Activated CD4-positive, CD25-positive, alpha-beta regulatory T cell treated with anti-CD3 and anti-CD28 coated beads, Interleukin-2, amount 50 U/mL, for 16 hours (primary cell): ENCODE data around the gene GUCY1A1.

Experiments
- DNase-seq: peaks from one replicate; pipeline ENCODE4 v3.0.0-alpha.2; 2020; ENCODE audit warnings: low read depth, low spot score

The GUCY1A1 gene

GRCh38 chr4:155692361-155692760 is 25.7 kb downstream of the GUCY1A1 start:
- no peak for DNase-seq

GRCh38 chr4:155693015-155693663 is 26.5 kb downstream of the GUCY1A1 start:
- no peak for DNase-seq

GRCh38 chr4:155694100-155694785 is 27.6 kb downstream of the GUCY1A1 start:
- no peak for DNase-seq

GRCh38 chr4:155696226-155696625 is 29.6 kb downstream of the GUCY1A1 start:
- DNase-seq, result no peak

GRCh38 chr4:155696726-155697125 is 30.1 kb downstream of the GUCY1A1 start:
- no peak for DNase-seq

- DNase-seq, result no peak
Observed at GRCh38 chr4:155701827-155702226, 35.2 kb downstream of the GUCY1A1 start.

GRCh38 chr4:155703486-155704247 is 37.0 kb downstream of the GUCY1A1 start:
- DNase-seq, result no peak

- no peak for DNase-seq
Observed at GRCh38 chr4:155704841-155705404, 38.3 kb downstream of the GUCY1A1 start.

GRCh38 chr4:155705664-155706063 is 39.0 kb downstream of the GUCY1A1 start:
- DNase-seq, result no peak

GRCh38 chr4:155706147-155706546 is 39.5 kb downstream of the GUCY1A1 start:
- no peak for DNase-seq

- no peak for DNase-seq
Observed at GRCh38 chr4:155707251-155707650, 40.6 kb downstream of the GUCY1A1 start.

- no peak for DNase-seq
Observed at GRCh38 chr4:155708782-155709181, 42.1 kb downstream of the GUCY1A1 start.

GRCh38 chr4:155709918-155710317 is 43.3 kb downstream of the GUCY1A1 start:
- DNase-seq, result no peak

GRCh38 chr4:155711556-155711955 is 44.9 kb downstream of the GUCY1A1 start:
- DNase-seq, result no peak

- DNase-seq, result no peak
Observed at GRCh38 chr4:155712846-155713245, 46.2 kb downstream of the GUCY1A1 start.

- no peak for DNase-seq
Observed at GRCh38 chr4:155713911-155714310, 47.3 kb downstream of the GUCY1A1 start.

- DNase-seq, result no peak
Observed at GRCh38 chr4:155722336-155722735, 55.7 kb downstream of the GUCY1A1 start.

GRCh38 chr4:155722816-155723499 is 56.3 kb downstream of the GUCY1A1 start:
- DNase-seq, result no peak

GRCh38 chr4:155724731-155725130 is 58.1 kb downstream of the GUCY1A1 start:
- no peak for DNase-seq

GRCh38 chr4:155734065-155734464 is 67.4 kb downstream of the GUCY1A1 start:
- DNase-seq, result no peak

- no peak for DNase-seq
Observed at GRCh38 chr4:155734951-155735350, 68.3 kb downstream of the GUCY1A1 start.

- DNase-seq, result no peak
Observed at GRCh38 chr4:155735496-155735895, 68.8 kb downstream of the GUCY1A1 start.
